H9 (cell line): ENCODE measurements around the gene MAP3K9. TPM values are rescaled to one million over a fixed set of nuclear protein-coding genes. Genes with fewer than 3 reads are reported as not detected.

ENCODE experiments used
- DNase-seq: peaks from one replicate; pipeline ENCODE4 v3.0.0-alpha.2; 2017
- H2AFZ ChIP-seq: one replicate; pipeline ENCODE4 v1.6.1; 2013; ENCODE audit warnings: mild to moderate bottlenecking, low read length, control low read depth, moderate library complexity
- H2AK5ac ChIP-seq: 2 replicates; pipeline ENCODE4 v1.6.1; 2013; ENCODE audit warnings: low read length, control low read depth, mixed read lengths; ENCODE audit not compliant: insufficient read length
- H2BK120ac ChIP-seq: one replicate; pipeline ENCODE4 v1.6.1; 2013; ENCODE audit warnings: low read depth, mild to moderate bottlenecking, low read length, control low read depth, inconsistent platforms; ENCODE audit not compliant: poor library complexity, severe bottlenecking
- H2BK12ac ChIP-seq: 2 replicates; pipeline ENCODE4 v1.6.1; 2013; ENCODE audit warnings: low read length, control low read depth, mixed read lengths, low read depth; ENCODE audit not compliant: insufficient read length
- H2BK15ac ChIP-seq: 2 replicates; pipeline ENCODE4 v1.6.1; 2013; ENCODE audit warnings: low read depth, low read length, control low read depth
- H2BK20ac ChIP-seq: one replicate; pipeline ENCODE4 v1.6.1; 2013; ENCODE audit warnings: low read depth, mild to moderate bottlenecking, low read length, control low read depth, inconsistent platforms; ENCODE audit not compliant: poor library complexity, severe bottlenecking
- H2BK5ac ChIP-seq: 2 replicates; pipeline ENCODE4 v1.6.1; 2013; ENCODE audit warnings: low read length, control low read depth, mixed read lengths; ENCODE audit not compliant: insufficient read length
- H3K14ac ChIP-seq: 2 replicates; pipeline ENCODE4 v1.6.1; 2013; ENCODE audit warnings: low read length, control low read depth; ENCODE audit not compliant: insufficient read depth
- H3K18ac ChIP-seq: 2 replicates; pipeline ENCODE4 v1.6.1; 2013; ENCODE audit warnings: low read depth, mild to moderate bottlenecking, mixed read lengths, low read length, control low read depth; ENCODE audit not compliant: insufficient read length
- H3K23ac ChIP-seq: 2 replicates; pipeline ENCODE4 v1.6.1; 2013; ENCODE audit warnings: low read length, control low read depth, mixed read lengths, low read depth; ENCODE audit not compliant: insufficient read length
- H3K23me2 ChIP-seq: 2 replicates; pipeline ENCODE4 v1.6.1; 2013; ENCODE audit warnings: low read depth, mild to moderate bottlenecking, mixed read lengths, low read length, control low read depth; ENCODE audit not compliant: insufficient read length, poor library complexity, severe bottlenecking
- H3K27ac ChIP-seq: 2 replicates; pipeline ENCODE4 v1.5.1; 2013; ENCODE audit warnings: low read length, control low read depth, mixed read lengths, low read depth; ENCODE audit not compliant: insufficient read length
- H3K27me3 ChIP-seq: 2 replicates; pipeline ENCODE4 v1.6.1; 2013; ENCODE audit warnings: low read length, control low read depth, inconsistent platforms; ENCODE audit not compliant: insufficient read depth
- H3K4ac ChIP-seq: 2 replicates; pipeline ENCODE4 v1.6.1; 2013; ENCODE audit warnings: low read depth, mild to moderate bottlenecking, control low read depth, inconsistent platforms, low read length, moderate library complexity
- H3K4me1 ChIP-seq: 2 replicates; pipeline ENCODE4 v1.6.1; 2013; ENCODE audit warnings: low read length, control low read depth, inconsistent platforms; ENCODE audit not compliant: insufficient read depth
- H3K4me2 ChIP-seq: 2 replicates; pipeline ENCODE4 v1.6.1; 2013; ENCODE audit warnings: low read length, control low read depth, mixed read lengths; ENCODE audit not compliant: insufficient read length, insufficient read depth
- H3K56ac ChIP-seq: 2 replicates; pipeline ENCODE4 v1.6.1; 2013; ENCODE audit warnings: low read depth, mild to moderate bottlenecking, mixed read lengths, low read length, control low read depth; ENCODE audit not compliant: insufficient read length
- H3K79me1 ChIP-seq: 2 replicates; pipeline ENCODE4 v1.6.1; 2013; ENCODE audit warnings: low read depth, mild to moderate bottlenecking, moderate library complexity, low read length, control low read depth, inconsistent platforms; ENCODE audit not compliant: insufficient read depth, poor library complexity, severe bottlenecking
- H3K79me2 ChIP-seq: 2 replicates; pipeline ENCODE4 v1.6.1; 2013; ENCODE audit warnings: low read length, control low read depth, inconsistent platforms; ENCODE audit not compliant: insufficient read depth
- H3K9ac ChIP-seq: 2 replicates; pipeline ENCODE4 v1.6.1; 2013; ENCODE audit warnings: low read length, control low read depth, mixed read lengths; ENCODE audit not compliant: insufficient read length; ENCODE audit errors: extremely low read depth
- H3K9me3 ChIP-seq: one replicate; pipeline ENCODE4 v1.6.1; 2013; ENCODE audit warnings: low read depth, low read length, inconsistent platforms; ENCODE audit not compliant: control insufficient read depth
- H3T11ph ChIP-seq: one replicate; pipeline ENCODE4 v1.6.1; 2013; ENCODE audit warnings: mild to moderate bottlenecking, low read length, control low read depth, inconsistent platforms
- H4K20me1 ChIP-seq: one replicate; pipeline ENCODE4 v1.6.1; 2013; ENCODE audit not compliant: control insufficient read depth, insufficient read length, insufficient read depth
- H4K5ac ChIP-seq: 2 replicates; pipeline ENCODE4 v1.6.1; 2013; ENCODE audit warnings: low read depth, mild to moderate bottlenecking, mixed read lengths, low read length, control low read depth; ENCODE audit not compliant: insufficient read length
- H4K8ac ChIP-seq: replicated peaks from 2 replicates; pipeline ENCODE4 v1.6.1; 2013; ENCODE audit warnings: low read length, control low read depth, mixed read lengths, low read depth; ENCODE audit not compliant: insufficient read length
- H4K91ac ChIP-seq: 2 replicates; pipeline ENCODE4 v1.6.1; 2013; ENCODE audit warnings: low read depth, mild to moderate bottlenecking, moderate library complexity, mixed read lengths, low read length, control low read depth; ENCODE audit not compliant: insufficient read length
- H3K27ac Mint-ChIP-seq, 3 experiments: 2 replicates in 2 of 3; 3 replicates in 1 of 3; pipeline ENCODE4 v1.8.0; 2020 to 2021; ENCODE audit warnings: mixed read lengths in 3 of 3, mild to moderate bottlenecking in 1 of 3, moderate library complexity in 1 of 3
- H3K27me3 Mint-ChIP-seq: 2 replicates; pipeline ENCODE4 v1.8.0; 2021; ENCODE audit warnings: low read depth, mild to moderate bottlenecking, moderate library complexity, mixed read lengths
- H3K36me3 Mint-ChIP-seq, 3 experiments: 2 replicates in 2 of 3; 3 replicates in 1 of 3; pipeline ENCODE4 v1.8.0; 2020 to 2021; ENCODE audit warnings: low read depth in 3 of 3, mixed read lengths in 3 of 3; ENCODE audit not compliant: insufficient read depth in 1 of 3
- H3K4me1 Mint-ChIP-seq, 2 experiments: 2 replicates each; pipeline ENCODE4 v1.8.0; 2020; ENCODE audit warnings: mixed read lengths in 2 of 2
- H3K4me3 Mint-ChIP-seq, 2 experiments: 2 replicates in 1 of 2; 3 replicates in 1 of 2; pipeline ENCODE4 v1.8.0; 2020 to 2021; ENCODE audit warnings: mild to moderate bottlenecking in 2 of 2, mixed read lengths in 2 of 2, moderate library complexity in 1 of 2
- H3K9me3 Mint-ChIP-seq, 2 experiments: 2 replicates in 1 of 2; 3 replicates in 1 of 2; pipeline ENCODE4 v1.8.0; 2020; ENCODE audit warnings: mild to moderate bottlenecking in 2 of 2, mixed read lengths in 2 of 2, moderate library complexity in 1 of 2
- CTCF ChIP-seq: fragments of 200-600 bp; sonication (generic); conservative IDR thresholded peaks from 3 replicates; pipeline ENCODE4 v1.8.0; 2021; ENCODE audit warnings: antibody characterized with exemption, mild to moderate bottlenecking
- total RNA-seq: library from RNA; stranded (reverse); gene quantifications from 2 replicates; pipeline ENCODE4 v1.2.1, GENCODE V29; 2021

MAP3K9 gene
- total RNA-seq, 1 experiment from 2014 or later = 20.0 TPM

- H3K4me1 ChIP-seq = peaks cover 9% of the 10 kb centered on the region; the same call in 1 of the 2 replicates
- no peak overlapping the region for H3K4ac ChIP-seq
- no peak overlapping the region for H3K4me2 ChIP-seq
- H3K9me3 Mint-ChIP-seq = no peaks in the 10 kb centered on the region
- no peak overlapping the region for H2BK120ac ChIP-seq
- TF ChIP-seq CTCF = no peak
- H3K79me1 ChIP-seq = no peaks in the 10 kb centered on the region
- no peak for DNase-seq
- no peak overlapping the region for H2AK5ac ChIP-seq
- H3K27me3 ChIP-seq = no peaks in the 10 kb centered on the region
- H4K8ac ChIP-seq = no peak overlapping the region
- no peak overlapping the region for H3K23ac ChIP-seq
- H3K27ac Mint-ChIP-seq = no peak overlapping the region
- H4K5ac ChIP-seq = no peak overlapping the region
- H3T11ph ChIP-seq = no peak overlapping the region
- no peak overlapping the region for H2BK5ac ChIP-seq
- no peak overlapping the region for H2BK20ac ChIP-seq
- H3K9ac ChIP-seq = no peak overlapping the region
- H2BK15ac ChIP-seq = no peak overlapping the region
- H3K36me3 Mint-ChIP-seq = no peaks in the 10 kb centered on the region
- no peak overlapping the region for H2BK12ac ChIP-seq
- no peak overlapping the region for H4K91ac ChIP-seq
- no peak overlapping the region for H3K14ac ChIP-seq
- no peaks in the 10 kb centered on the region for H4K20me1 ChIP-seq
- no peak overlapping the region for H3K27ac ChIP-seq
- no peaks in the 10 kb centered on the region for H3K9me3 ChIP-seq
- H3K4me1 Mint-ChIP-seq = peaks cover 24 to 26% of the 10 kb centered on the region in 2 experiments
- H3K18ac ChIP-seq = no peak overlapping the region
- H3K27me3 Mint-ChIP-seq = peaks cover 3% of the 10 kb centered on the region; the same call in 1 of the 2 replicates
- H3K56ac ChIP-seq = no peak overlapping the region
- no peak overlapping the region for H3K4me3 Mint-ChIP-seq
- no peaks in the 10 kb centered on the region for H3K79me2 ChIP-seq
- no peaks in the 10 kb centered on the region for H3K23me2 ChIP-seq
- H2AFZ ChIP-seq = no peak overlapping the region
These were observed 107.7 kb downstream of the MAP3K9 start for GRCh38 chr14:70701610-70702009.
